ENCODE measurements around the gene LYSMD2. TPM values are rescaled to one million over a fixed set of nuclear protein-coding genes. Genes with fewer than 3 reads are reported as not detected.

The LYSMD2 gene
- polyA plus RNA-seq, 3 donors = 6.5 to 16.5 (median 6.5) TPM

DNA sequence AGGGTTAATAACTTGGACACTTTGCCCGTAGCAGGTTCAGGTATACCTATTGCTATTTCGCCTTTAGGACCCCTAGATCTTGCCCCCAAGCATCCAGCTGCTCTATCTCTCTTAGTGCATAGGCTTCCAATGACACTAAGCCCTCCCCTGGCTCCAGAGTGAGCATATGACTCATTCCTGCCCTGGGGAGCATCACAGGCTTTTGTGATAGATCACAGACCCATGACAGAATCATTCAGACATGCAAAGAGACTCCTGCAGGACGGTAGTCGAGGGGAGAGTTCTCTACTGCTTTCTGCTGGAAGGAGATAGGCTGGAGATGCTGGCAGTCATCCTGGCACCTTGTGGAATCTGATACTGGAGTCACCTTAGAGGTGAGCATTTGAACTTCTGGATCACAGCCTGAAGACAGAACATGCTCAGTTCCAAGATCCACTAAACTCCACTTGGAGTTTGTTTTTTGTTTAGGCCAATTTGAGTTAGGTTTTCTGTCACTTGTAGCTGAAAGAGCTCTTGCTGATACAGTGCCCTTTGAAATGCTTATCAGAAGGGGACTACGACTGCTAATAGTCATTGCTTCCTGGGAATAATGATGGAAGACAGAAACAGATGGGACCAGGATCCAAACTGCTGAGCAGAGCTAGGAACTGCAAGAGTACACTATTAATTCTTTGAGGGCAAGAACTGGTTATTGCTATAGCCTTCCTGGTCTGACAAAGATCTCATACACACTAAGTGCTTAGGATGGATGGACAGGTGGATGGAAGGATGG, 11.0 kb downstream of the LYSMD2 start:
- no peak overlapping the region for H3K27ac ChIP-seq (ENCODE audit: low read depth, low read length)
- 19 to 49% (median 38%) methylated on average over 5 of the region's 5 CpGs for WGBS, 3 donors

DNA sequence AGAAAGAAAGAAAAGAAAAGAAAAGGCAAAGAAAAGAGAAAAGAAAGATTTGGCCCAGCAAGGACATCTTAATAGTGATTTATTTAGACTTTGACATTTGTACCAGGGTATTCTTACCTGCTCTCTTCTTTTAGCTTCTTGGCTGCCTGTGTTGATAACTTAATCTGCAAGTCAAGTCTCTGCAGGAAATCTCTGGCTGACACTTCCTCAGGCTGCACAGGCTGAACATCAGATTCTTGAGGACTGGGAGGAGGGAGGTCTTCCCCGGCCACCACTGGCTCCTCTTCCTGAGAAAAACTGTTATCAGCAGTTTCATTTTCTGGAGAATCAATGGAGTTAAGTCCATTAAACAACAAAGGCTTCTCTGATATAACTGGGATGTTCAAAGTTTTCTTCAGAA, 12.8 kb downstream of the LYSMD2 start:
- no peak overlapping the region for H3K27ac ChIP-seq (ENCODE audit: low read depth, low read length)
- 15 to 83% (median 17%) methylated on average over 1 of the region's 1 CpG for WGBS, 3 donors

DNA sequence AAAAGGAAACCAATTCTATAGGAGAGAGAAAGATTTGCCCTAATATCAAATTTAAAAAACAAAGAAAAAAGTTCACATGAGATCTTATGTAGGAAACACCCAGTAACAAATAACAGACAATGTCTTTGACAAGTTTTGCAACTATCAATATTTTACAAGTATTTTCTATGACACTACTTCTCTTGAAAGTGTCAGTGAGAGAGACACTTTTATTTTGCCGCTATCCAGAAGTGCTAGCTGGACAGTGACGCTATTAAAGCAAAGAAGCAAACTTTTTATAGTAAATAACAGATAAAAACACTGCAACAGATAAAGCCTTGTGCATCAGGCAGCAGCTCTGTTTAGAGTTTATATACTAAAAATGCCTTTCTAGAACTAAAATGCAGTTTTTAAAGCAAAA, 13.3 kb downstream of the LYSMD2 start:
- H3K27ac ChIP-seq (ENCODE audit: low read depth, low read length) = no peak overlapping the region
- 80 to 84% (median 83%) methylated on average over 2 of the region's 2 CpGs for WGBS, 3 donors

DNA sequence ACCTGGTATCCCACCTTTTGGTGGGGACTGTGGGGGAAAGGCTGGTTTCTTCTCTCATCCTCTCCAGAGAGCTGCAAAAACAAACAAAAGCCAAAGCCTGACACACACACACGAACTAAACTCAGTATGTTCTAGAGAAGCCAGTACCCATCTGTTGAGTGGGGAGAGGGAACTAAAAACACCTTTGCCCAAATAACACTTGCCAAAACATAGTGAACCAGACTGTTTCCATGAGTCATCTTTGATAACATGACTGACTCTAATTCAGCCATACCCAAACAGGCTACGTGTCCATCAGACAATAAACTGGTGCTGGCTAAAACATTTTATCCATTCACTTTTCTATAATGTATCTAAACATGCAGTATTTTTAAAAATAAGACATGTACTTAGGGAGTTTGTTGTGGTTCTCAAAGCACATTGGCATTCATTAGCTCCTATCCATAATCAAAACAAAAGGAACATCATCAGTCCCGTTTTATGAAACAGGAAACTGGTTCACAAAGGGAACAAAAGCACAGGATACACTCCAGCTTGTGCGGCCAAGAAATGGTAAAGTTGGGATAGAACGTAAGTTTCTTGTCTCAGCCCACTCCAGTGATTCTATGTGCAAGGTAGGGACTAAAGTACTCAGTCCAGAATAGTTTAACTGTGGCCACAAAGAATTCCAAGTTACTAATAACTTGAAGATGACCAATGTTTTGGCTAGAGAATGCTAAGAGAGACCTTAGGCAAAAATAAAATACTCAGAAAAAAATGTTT, 16.1 kb downstream of the LYSMD2 start:
- H3K27ac ChIP-seq (ENCODE audit: low read depth, low read length) = no peak overlapping the region
- WGBS, 3 donors = 69 to 80% (median 69%) methylated on average over 5 of the region's 5 CpGs

DNA sequence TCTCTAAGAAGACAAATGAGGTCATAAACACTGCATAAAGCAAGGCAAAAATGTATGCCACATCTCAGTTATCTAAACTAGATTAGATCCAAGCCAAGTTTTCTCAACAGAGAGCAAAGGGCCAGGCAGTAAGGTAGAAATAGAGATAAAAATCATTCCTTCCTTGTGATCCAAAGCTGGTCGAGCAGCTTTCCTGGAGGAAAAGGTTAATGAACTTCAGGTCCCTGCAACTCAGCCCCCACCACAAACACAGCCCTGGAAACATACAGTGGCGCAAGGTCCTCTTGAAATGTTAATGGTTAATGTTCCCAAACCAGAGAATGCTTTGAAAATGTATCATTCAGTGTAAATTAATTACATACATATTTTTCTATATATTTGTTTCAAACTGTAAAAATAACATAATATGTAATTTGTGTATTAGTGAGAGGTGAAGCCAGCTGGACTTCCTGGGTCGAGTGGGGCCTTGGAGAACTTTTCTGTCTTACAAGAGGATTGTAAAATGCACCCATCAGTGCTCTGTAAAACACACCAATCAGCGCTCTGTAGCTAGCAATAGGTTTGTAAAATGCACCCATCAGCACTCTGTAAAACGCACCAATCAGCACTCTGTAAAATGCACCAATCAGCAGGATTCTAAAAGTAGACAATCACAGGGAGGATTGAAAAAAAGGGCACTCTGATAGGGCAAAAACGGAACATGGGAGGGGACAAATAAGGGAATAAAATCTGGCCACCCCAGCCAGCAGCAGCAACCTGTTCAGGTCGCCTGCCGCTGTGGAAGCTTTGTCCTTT, 17.1 kb downstream of the LYSMD2 start:
- 78 to 91% (median 80%) methylated on average over 8 of the region's 8 CpGs for WGBS, 3 donors
- no peak overlapping the region for H3K27ac ChIP-seq (ENCODE audit: low read depth, low read length)

DNA sequence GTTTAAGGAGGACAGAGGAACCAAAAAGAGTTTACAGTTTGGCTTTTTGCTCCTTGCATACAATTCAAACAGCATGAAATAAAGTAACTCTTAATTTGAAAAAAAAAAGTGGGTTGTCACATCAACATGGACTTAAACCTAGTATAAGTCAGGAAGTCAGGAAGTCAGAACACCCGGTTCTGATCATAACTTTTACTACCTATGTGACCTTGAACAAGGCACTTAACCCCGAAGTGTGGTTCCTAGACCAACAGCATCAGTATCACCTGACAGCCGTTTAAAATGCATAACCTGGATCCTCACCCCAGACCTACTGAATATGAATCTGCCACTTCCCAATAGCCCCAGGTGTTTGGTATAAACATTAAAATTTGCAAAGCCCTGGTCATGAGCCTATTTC, 18.7 kb downstream of the LYSMD2 start:
- no peak overlapping the region for H3K27ac ChIP-seq (ENCODE audit: low read depth, low read length)
- WGBS, 3 donors = 40 to 73% (median 69%) methylated on average over 3 of the region's 3 CpGs

DNA sequence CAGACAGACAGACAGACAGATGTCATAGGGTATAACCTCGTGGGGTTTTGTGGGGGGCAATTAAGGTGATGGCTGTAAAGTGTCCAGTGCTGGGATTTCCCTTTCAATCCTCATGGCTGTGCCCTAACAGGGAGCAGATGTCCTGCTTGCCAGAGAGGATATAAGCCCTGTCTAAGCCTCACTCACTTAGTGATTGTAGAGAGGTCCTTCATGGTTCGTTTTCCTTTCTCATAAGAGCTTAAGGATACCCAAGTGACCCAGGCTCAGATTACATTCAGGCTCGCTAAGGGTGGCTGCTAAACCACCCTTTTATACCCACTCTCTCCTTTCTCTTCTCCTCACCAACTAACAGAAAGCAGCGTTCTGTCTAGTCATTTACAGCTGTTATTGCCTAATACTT, 19.2 kb downstream of the LYSMD2 start:
- 40 to 65% (median 60%) methylated on average over 4 of the region's 4 CpGs for whole genome bisulfite sequencing, 3 donors
- no peak overlapping the region for H3K27ac ChIP-seq (ENCODE audit: low read depth, low read length)

DNA sequence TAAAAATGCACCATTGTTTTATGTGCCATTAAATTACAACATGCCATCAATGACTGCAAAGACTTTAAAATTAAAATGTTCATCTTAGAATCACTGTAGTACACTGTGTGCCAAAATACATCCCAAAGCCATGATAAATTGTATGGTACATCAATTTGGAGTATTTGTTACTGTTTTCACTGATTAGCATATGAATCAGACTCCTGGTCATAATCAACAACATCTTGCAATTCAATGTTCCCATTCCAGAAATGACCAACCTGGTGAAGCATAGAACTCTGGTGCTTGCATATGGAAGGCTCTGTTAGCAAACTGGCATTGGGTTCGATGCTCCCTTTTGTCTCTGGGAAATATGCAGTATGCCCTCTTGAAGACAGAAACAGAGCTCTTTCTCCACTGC, 22.5 kb downstream of the LYSMD2 start:
- no peak overlapping the region for H3K27ac ChIP-seq (ENCODE audit: low read depth, low read length)
- 89 to 90% (median 90%) methylated on average over 1 of the region's 1 CpG for WGBS, 3 donors

DNA sequence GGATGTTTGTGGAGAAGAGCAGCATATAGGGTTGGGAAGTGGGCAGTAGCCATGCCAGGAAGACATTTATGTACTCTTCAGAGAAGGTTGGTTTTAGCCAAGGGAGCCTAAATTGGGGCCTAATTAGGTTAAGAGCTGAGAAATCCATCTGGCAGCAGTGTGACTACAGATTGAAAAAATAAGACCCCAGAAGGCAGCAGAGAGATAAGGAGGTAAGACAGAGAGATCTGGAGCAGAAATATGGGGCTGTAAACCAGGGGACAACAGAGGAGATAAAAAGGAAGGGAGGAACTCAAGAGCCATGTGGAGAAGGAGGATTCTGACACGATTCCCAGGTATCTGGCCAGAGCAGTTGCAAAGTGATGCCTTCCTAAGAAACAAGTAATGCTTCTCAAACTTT, 23.3 kb downstream of the LYSMD2 start:
- 79 to 96% (median 89%) methylated on average over 1 of the region's 1 CpG for WGBS, 3 donors
- no peak overlapping the region for H3K27ac ChIP-seq (ENCODE audit: low read depth, low read length)

DNA sequence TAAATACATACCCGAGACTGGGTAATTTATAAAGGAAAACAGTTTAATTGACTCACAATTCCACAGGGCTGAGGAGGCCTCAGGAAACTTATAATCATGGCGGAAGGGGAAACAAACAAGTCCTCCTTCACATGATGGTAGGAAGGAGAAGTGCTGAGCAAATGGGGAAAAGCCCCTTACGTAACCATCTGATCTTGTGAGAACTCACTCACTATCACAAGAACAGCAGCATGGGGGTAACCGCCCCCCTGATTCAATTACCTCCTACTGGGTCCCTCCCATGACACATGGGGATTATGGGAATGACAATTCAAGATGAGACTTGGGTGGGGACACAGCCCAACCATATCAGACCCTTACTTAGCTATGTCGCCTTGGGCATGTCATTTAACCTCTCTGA, 28.4 kb downstream of the LYSMD2 start:
- H3K27ac ChIP-seq (ENCODE audit: low read depth, low read length) = no peak overlapping the region
- 74 to 91% (median 89%) methylated on average over 5 of the region's 5 CpGs for WGBS, 3 donors

DNA sequence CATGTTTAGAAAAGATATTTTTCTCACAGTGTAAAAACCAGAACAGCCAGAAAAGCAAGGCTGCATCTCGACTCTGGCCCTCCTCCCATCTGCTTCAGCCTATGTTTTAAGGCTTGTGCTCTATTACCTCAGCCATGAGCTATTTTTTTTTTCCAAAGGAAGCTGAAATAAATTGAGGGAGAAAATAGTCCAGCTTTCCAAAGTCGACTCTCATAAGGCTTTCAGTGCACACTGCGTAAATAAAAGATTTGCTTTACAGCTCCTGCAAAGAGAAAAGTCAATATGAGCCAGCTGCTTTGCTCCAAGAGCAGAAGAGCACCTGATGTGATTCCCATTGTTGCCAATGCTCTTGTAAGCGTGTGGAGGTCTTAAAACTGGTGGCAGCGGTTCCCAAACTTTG, 29.4 kb downstream of the LYSMD2 start:
- no peak overlapping the region for H3K27ac ChIP-seq (ENCODE audit: low read depth, low read length)
- 16 to 61% (median 48%) methylated on average over 5 of the region's 5 CpGs for WGBS, 3 donors

DNA sequence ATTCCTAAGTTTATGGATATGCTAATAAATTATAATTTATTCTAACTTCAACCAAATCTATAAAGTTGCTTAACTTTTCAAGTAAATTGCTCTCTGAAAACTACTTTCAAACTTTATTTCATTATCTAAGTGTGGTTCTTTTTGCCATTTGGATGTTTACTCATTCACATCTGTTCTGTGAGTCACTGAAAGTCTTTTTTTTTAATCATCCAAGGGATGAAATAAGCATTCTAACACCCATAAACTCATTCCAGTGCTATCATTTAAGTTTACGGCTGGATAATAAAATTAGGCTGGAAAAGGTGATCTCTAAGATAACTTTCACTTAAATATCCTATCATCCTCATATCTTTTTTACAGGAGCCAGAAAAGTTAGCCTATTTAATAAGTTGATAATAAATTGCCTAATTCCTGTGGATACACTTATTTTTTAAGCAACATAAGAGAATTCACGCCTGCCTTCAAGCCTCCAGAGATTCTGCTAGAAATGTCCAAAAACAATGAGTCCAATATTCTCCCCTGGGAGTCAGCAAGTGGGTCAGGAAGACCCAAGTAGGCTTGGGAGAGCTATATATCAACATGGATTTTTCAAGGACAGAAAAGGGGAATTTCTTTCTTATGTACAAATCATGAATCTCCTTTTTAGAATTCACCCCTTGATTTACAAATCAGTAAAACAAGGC, 30.4 kb downstream of the LYSMD2 start:
- no peak overlapping the region for H3K27ac ChIP-seq (ENCODE audit: low read depth, low read length)

DNA sequence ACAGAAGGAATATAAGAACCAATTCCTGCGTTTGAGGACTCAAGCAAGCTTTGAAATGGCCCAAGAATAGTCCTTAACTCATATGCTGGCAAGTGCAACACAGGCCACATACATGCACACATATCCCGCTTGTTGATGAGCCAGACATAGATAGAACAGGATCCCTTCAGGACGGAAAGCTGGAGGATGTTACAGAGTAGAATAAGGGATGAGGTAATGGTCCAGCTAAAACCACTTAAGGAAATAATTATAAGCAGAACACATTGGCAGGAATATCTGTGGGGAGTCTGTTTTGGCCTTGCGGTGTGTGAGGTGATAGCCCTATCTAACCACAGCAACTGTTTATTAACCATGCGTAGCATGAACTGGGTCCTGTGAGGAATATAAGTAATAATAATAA, 31.2 kb downstream of the LYSMD2 start:
- H3K27ac ChIP-seq (ENCODE audit: low read depth, low read length) = no peak overlapping the region
- WGBS, 3 donors = 55 to 73% (median 64%) methylated on average over 5 of the region's 5 CpGs

More for the DNA sequence above, 30.4 kb downstream of the LYSMD2 start:
- 64 to 69% (median 65%) methylated on average over 2 of the region's 2 CpGs for WGBS, 3 donors

DNA sequence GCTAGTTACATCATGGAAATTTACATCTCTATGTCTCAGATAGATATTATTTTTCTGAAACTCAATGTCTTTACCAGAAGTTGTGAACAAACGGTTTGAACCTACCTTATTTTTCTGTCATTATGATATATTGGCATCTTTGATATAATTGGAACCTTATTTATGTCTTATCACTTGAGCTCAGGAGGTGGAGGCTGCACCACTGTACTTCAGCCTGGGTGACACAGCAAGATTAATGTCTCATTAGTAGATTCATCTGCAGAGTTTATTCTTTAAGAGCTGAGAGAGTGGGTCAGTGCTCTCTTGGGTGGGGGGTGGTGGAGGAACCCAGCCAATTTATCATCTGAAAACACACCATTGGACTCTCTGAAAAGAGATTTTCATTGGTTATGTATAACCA, 34.7 kb downstream of the LYSMD2 start:
- 53 to 68% (median 56%) methylated on average over 1 of the region's 1 CpG for WGBS, 3 donors
- no peak overlapping the region for H3K27ac ChIP-seq (ENCODE audit: low read depth, low read length)

DNA sequence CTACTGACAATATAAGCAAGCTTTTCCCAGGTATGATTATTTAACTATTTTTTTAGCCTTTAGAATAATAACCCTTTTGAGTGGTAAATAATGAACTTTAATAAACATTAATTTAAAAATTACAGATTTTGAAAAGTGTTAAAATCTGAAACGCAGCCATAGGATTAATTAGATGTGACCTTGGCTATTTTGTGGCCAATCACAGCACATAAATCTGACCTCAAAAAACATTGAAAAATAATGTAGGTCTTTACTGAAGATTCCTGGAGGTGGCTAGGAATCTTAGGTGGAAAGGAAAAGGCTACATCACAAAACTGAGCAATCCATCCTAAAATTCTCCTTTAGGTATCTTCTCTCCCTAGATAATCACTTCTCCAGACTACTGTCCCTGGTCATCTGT, 38.1 kb downstream of the LYSMD2 start:
- H3K27ac ChIP-seq (ENCODE audit: low read depth, low read length) = no peak overlapping the region
- 74 to 94% (median 94%) methylated on average over 1 of the region's 1 CpG for WGBS, 3 donors

DNA sequence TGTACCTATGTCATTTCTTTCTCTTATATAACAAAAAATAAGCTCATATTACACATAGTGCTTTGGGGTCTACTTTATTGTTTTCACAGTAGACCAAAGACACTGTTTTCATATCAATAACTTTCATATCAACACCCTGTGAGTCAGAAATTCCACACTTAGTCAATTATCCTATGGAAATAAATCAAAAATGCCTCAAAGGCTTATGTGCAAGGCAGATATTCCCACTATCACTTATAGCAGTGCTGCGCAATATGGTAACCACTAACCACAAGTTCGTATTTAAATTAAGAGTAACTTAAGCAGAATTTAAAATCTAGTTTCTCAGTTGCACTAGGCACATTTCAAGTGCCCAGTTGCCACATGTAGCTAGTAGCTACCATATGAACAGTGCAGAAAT, 40.3 kb downstream of the LYSMD2 start:
- H3K27ac ChIP-seq (ENCODE audit: low read depth, low read length) = no peak overlapping the region
- WGBS, 3 donors = 86 to 97% (median 88%) methylated on average over 2 of the region's 2 CpGs

DNA sequence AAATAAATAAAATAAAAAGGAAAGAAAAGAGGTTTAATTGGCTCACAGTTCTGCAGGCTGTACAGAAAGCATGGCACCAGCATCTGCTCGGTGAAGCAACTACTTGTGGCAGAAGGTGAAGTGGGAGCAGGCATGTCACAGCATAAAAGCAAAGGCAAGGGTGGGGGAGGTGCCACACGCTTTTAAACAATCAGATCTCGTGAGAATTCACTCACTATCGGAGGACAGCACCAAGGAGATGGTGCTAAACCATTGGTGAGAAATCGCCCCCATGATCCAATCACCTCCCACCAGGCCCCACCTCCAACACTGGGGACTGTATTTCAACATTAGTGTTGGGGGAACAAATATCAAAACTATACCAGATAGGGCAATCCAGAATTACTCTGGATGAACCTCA, 40.9 kb downstream of the LYSMD2 start:
- H3K27ac ChIP-seq (ENCODE audit: low read depth, low read length) = no peak overlapping the region
- whole genome bisulfite sequencing, 3 donors = 76 to 89% (median 82%) methylated on average over 5 of the region's 5 CpGs

DNA sequence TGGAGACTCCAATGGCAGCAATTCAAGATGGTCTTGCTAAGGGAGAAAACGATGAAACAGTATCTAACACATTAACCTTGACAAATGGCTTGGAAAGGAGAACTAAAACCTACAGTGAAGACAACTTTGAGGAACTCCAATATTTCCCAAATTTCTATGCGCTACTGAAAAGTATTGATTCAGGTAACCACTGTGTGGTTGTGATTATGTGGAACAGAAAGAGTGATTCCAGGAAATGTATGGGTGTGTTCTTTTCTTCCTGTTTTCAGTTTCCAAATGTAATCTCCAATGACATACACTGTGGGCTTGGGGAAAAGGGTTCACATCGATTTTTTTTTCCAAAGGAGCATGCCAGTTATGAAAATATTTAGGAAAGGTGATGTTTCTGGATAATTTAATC, 45.3 kb downstream of the LYSMD2 start:
- no peak overlapping the region for H3K27ac ChIP-seq (ENCODE audit: low read depth, low read length)
- 29 to 50% (median 50%) methylated on average over 3 of the region's 3 CpGs for WGBS, 3 donors

DNA sequence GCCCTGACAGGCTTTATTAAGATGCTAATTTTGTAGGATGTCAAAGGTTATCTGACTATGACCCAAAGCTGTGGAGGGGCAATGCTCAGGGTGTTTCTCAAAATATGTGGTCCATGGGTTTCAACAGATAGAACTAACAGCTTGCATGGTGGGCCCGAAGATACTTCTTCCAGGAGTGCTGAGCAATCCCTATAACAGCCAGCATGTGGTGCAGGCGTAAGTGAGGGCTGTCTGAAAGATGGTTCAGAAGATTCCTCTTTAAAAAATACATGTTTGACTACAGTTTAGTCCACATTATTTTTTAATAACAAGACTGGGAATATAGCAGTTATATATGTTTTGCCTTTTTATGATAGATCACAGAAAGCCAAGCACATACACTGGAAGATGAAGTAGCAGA, 48.6 kb downstream of the LYSMD2 start:
- H3K27ac ChIP-seq (ENCODE audit: low read depth, low read length) = no peak overlapping the region
- 57 to 74% (median 69%) methylated on average over 2 of the region's 2 CpGs for WGBS, 3 donors
